B cell (primary cell): ENCODE results near the gene ACOT11.

Source experiments
- CTCF ChIP-seq: fragments of 200-600 bp; IDR thresholded peaks from one replicate; pipeline ENCODE4 v1.8.0; 2022; ENCODE audit warnings: antibody characterized with exemption, mild to moderate bottlenecking
- EZH2 ChIP-seq: IDR thresholded peaks from 2 replicates; pipeline ENCODE4 v1.6.1; 2012; ENCODE audit warnings: borderline replicate concordance, low read depth, mild to moderate bottlenecking, moderate library complexity, low read length; ENCODE audit not compliant: insufficient read depth, poor library complexity, severe bottlenecking

- TF ChIP-seq CTCF, result no peak
- no peak for TF ChIP-seq EZH2
Observed at GRCh38 chr1:54572542-54572850, 24.5 kb downstream of the ACOT11 start.
